Measurements from ENCODE around the gene ZNF549.
"Not testable (repeated sequence)": the region's sequence is repeated elsewhere in the genome, so short reads cannot be mapped to it uniquely, and the experiment has no call there.

ZNF549 gene

DNA sequence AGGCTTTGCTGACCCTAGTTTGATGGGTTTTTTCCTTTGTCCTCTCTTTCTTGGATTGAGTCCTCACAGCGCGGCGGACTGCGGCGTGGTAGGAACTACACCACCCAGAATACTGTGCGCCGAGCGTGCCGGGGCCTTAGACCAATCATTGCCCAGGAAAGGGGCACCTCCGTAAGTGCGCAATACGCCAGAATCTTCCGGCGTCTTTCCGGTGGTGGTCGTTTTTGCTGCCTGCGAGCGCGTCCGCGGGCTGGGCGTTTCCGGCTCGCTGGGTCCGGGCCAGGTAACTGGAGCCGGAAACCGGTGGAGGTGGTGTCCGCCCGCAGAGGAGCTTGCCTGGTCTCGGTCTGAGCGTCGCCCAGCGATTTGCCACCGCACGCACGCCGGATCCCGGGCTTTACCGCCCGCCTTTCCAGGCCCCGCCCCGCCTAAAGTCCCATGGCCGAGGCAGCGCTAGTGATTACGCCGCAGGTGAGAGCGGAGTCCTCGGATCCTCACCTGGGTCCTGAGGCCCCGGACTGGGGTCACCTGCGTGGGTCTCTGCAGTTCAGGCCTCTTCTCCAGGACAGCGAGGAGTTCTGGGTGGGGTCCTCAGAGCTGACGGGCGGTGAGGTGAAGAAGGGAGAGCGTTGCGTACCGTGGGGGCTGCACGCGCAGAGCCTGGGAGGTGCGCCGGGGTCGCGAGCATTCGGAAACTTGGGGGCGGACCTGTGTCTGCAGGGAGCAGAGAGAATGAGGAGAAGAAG is at the start of gene ZNF549:
TSS of gene ZNF549 (plus strand) at position 221 of the 746 bp plus-strand sequence. CDS start at position 439, 218 bp downstream.
- peak; percentile 93 for DNase-seq

DNA sequence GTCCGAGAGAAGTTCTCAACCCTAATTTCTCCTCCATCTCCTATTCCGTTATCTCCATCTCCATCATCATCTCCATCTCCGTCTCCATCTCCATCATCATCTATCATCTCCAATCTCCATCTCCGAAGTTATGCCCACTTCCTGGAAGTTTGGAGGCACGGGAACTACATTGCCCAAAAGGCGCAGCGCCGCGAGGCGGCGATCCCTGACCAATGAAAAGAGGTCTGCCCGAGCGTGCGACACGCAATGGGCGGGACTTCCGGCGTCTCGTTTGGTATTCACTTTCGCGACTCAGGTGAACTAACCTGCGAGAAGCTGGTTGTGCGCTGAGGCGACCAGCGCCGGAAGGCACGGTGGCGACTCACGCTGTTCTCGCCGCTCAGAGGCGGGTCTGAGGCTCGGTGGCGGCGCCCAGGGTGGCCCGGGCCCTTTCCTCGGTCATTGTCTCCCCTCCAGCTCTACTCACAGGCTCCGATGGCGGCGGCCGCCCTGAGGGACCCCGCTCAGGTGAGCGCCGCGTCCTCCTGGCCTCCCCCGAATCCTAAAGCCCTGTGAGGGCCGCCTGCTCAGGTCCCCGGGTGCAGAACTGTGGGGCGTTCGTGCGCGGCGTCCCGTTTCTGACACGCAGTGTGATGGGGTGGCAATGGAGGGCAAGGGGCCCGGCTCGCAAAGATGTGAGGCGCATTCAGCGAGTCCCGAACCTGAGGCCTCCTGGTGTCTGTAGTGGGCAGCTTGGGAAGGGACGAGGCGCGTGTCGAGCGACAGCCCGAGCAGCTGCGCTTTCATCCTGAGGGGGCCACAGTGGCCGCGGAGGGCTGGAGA is 39.5 kb upstream of the ZNF549 start, which contains the start of gene ZNF419:
TSS of gene ZNF419 (plus strand) at position 274 of the 822 bp plus-strand sequence. CDS start at position 475, 201 bp downstream.
- peak; percentile 86 for DNase-seq

DNA sequence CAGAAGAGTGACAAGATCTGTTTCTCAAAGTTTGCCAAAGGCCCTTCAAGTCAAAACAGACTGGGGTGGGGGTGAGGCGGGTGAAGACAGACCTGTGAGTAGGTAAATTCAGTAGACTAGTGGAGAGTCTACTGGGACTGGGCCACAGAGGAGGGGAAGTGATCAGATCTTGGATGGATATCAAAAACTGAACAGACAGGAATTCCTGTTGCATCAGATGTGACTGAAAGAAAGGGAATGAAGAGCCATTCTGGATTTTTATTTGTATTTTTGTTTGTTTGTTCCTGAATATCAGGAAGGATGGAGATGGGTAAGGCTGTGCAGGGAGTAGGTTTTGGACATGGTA is 38.9 kb upstream of the ZNF549 start:
- DNase-seq = not testable (repeated sequence)

GRCh38 chr19:57499332-57499679 is 27.9 kb upstream of the ZNF549 start:
- DNase-seq = not testable (repeated sequence)

GRCh38 chr19:57499680-57500395 is 27.3 kb upstream of the ZNF549 start, which contains the start of gene ZNF773:
ZNF773 (plus strand) TSS chr19:57499938; CDS start chr19:57500081, 143 bp downstream.
- peak; percentile 93 for DNase-seq

GRCh38 chr19:57500400-57500799 is 26.8 kb upstream of the ZNF549 start:
- not testable (repeated sequence) for DNase-seq

GRCh38 chr19:57506163-57506562 is 21.0 kb upstream of the ZNF549 start:
- DNase-seq = no peak

DNA sequence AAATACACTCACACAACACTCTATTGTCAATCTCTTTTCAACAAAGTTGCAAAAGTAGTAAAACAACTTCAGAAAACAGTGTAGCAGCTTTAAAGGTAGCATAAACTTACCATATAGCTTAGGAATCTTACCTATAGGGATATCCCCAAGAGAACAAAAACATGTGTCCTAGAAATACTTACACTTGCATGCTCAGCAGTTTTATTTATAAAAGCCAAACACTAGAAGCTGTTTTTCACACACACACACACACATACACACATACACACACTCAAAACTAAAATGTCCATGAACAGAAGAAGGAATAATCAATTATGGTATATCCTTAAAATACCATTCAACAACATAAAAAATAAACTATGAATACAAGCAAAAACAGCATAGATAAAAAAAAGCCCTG is 15.7 kb upstream of the ZNF549 start:
- no peak for DNase-seq

- no peak for DNase-seq
These were observed 14.3 kb upstream of the ZNF549 start for GRCh38 chr19:57512845-57513244.

DNA sequence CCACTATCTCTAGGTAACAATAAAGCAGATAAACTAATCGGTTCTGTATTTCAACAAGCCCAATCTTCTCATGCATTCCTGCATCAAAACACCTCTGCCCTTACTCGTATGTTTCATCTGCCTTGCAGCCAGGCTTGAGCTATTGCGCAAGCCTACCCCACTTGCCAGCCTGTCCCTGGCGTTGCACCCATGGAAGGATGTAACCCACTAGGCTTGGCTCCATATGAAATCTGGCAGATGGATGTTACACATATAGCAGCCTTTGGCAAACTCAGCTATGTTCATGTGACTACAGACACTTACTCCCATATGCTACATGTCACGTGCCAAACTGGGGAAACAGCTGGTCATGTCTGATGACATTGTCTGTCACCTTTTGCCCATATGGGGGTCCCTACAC is 11.9 kb upstream of the ZNF549 start:
- no peak for DNase-seq

GRCh38 chr19:57518021-57518420 is 9.1 kb upstream of the ZNF549 start:
- not testable (repeated sequence) for DNase-seq

DNA sequence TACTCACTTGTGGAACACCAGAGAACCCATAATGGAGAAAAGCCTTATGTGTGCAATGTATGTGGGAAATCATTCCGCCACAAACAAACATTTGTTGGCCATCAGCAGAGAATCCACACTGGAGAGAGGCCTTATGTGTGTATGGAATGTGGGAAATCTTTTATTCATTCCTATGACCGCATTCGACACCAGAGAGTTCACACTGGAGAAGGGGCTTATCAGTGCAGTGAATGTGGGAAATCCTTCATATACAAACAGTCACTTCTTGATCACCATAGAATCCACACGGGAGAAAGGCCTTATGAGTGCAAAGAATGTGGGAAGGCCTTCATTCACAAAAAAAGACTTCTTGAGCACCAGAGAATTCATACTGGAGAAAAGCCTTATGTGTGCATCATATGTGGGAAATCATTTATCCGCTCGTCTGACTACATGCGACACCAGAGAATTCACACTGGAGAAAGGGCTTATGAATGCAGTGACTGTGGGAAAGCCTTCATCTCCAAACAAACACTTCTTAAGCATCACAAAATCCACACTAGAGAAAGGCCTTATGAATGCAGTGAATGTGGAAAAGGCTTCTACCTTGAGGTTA is 10.9 kb downstream of the ZNF549 start:
- no peak for DNase-seq

DNA sequence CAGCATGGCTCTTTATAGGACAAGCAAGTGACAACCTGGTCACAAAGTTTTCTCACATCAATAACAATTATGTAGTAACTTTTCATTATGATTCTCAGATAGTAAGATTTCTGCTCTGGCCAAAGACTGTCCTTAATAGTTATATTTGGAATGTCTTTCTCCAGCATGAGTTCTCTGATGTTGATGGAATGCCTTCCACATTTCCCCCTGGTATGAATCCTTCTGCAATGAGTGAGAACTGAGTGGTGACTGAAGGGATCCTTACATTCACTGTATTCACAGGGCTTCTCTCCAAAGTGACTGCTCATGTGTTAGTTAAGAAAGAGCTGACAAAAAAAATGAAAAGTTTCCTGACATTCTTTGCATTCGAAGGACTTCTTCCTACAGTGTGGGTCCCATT is 19.4 kb downstream of the ZNF549 start:
- DNase-seq = no peak

DNA sequence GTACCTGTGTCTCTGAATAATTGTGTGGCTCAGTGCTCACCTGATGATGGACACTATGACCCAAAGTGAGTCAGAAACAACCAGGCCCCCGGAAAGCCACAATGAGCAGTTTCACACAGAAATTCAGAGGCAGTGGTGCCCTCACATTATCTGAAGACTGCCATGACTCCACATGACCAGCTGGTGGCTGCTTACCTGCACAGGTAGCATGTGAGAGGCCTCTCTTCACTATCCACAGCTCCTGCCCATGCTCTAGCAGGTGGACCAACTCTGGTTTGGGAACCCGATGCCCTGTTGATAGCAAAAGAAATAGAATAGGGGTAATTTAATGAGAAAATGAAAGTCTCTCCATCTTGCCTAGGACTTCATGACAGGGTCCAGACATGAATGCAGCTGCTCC is 25.3 kb downstream of the ZNF549 start:
- DNase-seq = no peak

DNA sequence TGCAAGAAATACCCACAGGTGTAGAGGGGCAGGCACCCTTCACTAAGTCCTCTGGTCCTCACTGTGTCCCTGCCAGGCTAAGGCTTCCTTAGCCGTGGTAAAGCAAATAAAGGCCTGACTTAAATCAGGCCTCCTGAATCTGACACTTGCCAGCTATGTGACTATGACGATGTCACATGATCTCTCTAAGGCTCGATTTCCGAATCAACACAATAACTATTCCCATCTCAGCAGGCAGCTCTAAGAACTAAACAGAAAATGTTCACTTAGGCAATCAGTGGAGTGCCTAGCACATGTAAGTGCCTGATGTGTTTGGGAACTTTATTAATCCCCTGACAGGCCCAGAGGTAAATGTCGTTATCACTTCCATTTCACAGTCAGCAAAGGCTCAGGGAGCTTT is 30.5 kb downstream of the ZNF549 start:
- no peak for DNase-seq

DNA sequence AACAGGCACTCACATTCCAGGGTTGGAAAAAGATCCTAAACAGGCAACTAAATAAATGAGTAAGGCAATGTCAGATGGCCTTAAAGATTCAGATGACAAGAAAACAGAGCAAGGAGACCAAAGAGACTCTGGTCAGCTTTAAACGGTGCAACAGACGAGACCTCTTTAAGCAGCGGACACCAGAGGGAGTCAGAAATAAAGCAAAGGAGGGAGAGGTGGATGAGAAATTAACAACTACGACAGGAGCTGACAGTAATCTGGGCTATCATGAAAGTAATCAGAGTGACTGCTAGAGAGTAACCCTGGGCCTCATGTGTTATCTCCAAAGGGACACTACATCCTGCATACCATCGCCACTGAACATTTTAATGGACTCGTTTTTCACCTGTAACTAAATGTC is 31.4 kb downstream of the ZNF549 start:
- no peak for DNase-seq

DNA sequence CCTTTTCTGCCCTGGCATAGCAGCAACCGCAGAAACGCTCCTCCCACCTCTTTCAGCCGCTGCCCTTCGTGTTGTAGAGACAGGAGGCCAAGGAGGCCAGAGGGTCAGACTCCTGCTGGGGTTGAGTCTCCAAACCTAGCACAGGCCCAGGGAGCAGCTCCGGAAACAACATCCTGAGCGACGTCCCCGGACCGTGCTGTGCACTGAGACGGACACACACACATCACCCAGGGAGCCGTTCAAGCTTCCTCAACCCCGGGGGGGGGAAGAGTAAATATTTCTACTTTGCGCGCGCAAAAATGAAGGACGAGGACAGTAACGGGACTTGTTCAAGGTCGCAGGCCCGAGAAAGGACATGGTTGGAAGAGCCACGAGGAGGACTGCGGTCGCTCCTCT is 31.9 kb downstream of the ZNF549 start:
- peak; percentile 9 for DNase-seq

DNA sequence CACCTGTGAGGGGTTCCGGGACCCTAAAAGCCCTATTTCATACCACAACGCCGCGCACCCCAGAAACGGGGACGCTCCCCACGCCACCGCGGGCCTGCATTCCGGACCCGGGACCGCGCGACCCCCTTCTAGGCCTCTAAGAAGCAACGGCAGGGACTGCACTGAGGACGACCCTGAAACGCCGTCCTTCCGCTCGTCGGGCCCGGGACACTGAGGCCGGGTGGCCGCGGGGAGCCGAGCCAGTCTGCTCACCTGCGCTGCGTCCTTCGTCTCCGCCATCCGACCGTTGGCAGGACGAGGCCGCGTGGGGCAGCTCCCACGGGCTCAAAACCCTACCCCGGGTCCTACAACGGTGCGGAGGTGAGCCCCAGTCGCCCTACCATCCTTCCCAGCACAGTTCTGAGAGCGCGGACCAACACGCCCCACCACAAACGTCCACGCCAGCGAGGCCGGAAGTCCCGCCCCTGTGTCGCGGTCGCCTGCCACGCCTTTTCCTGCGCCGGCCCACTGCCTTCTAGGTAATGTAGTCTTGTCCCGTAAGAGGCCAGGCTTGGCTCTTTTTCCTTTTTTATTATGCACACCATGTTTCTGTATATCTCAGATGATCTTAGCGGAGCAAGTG is 32.4 kb downstream of the ZNF549 start, which contains the start of gene ZNF550:
TSS of gene ZNF550 (minus strand) at position 460 of the 622 bp plus-strand sequence. CDS start at position 279, 181 bp downstream.
- DNase-seq = peak; percentile 54

DNA sequence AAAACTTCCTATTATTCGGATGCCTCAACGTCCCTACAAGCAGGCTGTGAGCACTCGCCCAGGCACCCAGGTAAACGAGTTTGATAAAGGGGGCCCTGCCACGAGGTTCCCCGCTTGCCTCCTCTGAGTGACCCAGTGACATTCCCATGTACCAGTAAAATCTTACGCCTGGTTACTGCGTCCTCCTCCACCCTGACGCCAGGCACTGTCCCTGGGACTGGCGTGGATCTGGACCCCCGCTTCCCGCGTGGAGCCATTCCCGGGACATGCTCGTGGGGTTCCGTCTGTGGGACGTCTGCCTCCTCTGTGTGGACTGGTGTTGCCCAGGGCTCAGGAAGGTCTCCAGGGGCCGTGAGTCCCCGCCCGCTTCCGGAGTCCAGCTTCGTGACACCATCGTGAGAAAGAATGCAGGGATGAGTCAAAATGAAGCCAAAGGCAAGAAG is 32.9 kb downstream of the ZNF549 start:
- no peak for DNase-seq

- DNase-seq = no peak
These were observed 36.4 kb downstream of the ZNF549 start for GRCh38 chr19:57563547-57563946.

GRCh38 chr19:57566396-57567265 is 39.5 kb downstream of the ZNF549 start:
- DNase-seq = no peak

Data from KG1 (cell line).